Calu3 (cell line): ENCODE results near the gene ARFGEF3. TPM values are rescaled to one million over a fixed set of nuclear protein-coding genes. Genes with fewer than 3 reads are reported as not detected.

ENCODE experiments used
- BruUV-seq: library from RNA; stranded (reverse); fragments of 400-500 nt; replicated peaks from 2 replicates; lab custom pipeline; 2021; lab: Mats Ljungman, UMichigan
- CTCF ChIA-PET: fragments of 300-600 bp; sonication (Branson Sonifier 250); formaldehyde crosslinking; loops from one replicate; lab custom pipeline; 2022; ENCODE audit warnings: antibody characterized with exemption; lab: Charles Lee
- DNase-seq: peaks from one replicate; pipeline ENCODE4 v3.0.0; 2022
- H3K27ac Mint-ChIP-seq: one replicate; pipeline ENCODE4 v1.8.0; 2022; ENCODE audit warnings: mixed read lengths; ENCODE audit not compliant: unreplicated experiment
- H3K27me3 Mint-ChIP-seq: one replicate; pipeline ENCODE4 v1.8.0; 2022; ENCODE audit warnings: mixed read lengths; ENCODE audit not compliant: unreplicated experiment
- H3K36me3 Mint-ChIP-seq: one replicate; pipeline ENCODE4 v1.8.0; 2022; ENCODE audit warnings: mild to moderate bottlenecking, moderate library complexity, mixed read lengths; ENCODE audit not compliant: insufficient read depth, unreplicated experiment
- H3K4me1 Mint-ChIP-seq: one replicate; pipeline ENCODE4 v1.8.0; 2022; ENCODE audit warnings: mild to moderate bottlenecking, low read depth, mixed read lengths; ENCODE audit not compliant: unreplicated experiment
- H3K4me3 Mint-ChIP-seq: one replicate; pipeline ENCODE4 v1.8.0; 2022; ENCODE audit warnings: mild to moderate bottlenecking, low read depth, moderate library complexity, mixed read lengths; ENCODE audit not compliant: unreplicated experiment
- H3K9me3 Mint-ChIP-seq: one replicate; pipeline ENCODE4 v1.8.0; 2022; ENCODE audit warnings: low read depth, mixed read lengths; ENCODE audit not compliant: unreplicated experiment
- intact Hi-C: fragments of 100-400 bp; cut with micrococcal nuclease; formaldehyde crosslinking; loops from one replicate; pipeline ENCODE4 v1.10.0; 2022; ENCODE audit not compliant: unreplicated experiment
- total RNA-seq: library from RNA; stranded (reverse); gene quantifications from 2 replicates; pipeline ENCODE4 v1.2.3, GENCODE V29; 2022
- TF ChIP-seq, protein P1 (sequence below): fragments of 200-600 bp; IDR thresholded peaks from one replicate; pipeline ENCODE4 v1.8.0; 2022; ENCODE audit warnings: antibody characterized with exemption; ENCODE audit not compliant: unreplicated experiment

Gene ARFGEF3
- total RNA-seq, 1 experiment from 2014 or later = 16.3 TPM

DNA sequence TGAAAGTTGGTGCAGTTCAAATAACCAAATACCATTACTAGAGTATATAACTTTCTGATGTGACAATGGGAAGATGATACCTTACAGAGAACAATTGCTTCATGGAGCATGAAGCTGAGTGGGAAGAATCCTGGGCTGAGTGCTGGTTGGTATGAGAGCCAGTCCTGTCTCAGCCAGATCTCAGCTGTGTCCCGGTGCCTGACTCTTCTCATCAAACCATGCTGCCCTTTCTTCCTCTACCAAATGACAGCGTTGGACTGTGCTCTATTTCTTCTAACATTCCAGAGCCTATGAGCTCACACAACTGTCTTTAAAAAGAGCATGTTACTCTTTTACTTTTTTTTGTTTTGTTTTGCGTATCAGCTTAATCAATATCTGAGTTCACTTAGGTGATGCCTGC is 84.0 kb downstream of the ARFGEF3 start:
- BruUV-seq = no TSS peak
- H3K4me1 Mint-ChIP-seq = peaks cover 9% of the 10 kb centered on the region
- CTCF ChIA-PET = no interaction called here
- H3K27me3 Mint-ChIP-seq = no peaks in the 10 kb centered on the region
- H3K4me3 Mint-ChIP-seq = no peak overlapping the region
- no peaks in the 10 kb centered on the region for H3K9me3 Mint-ChIP-seq
- DNase-seq = no peak
- TF ChIP-seq, protein P1, sequence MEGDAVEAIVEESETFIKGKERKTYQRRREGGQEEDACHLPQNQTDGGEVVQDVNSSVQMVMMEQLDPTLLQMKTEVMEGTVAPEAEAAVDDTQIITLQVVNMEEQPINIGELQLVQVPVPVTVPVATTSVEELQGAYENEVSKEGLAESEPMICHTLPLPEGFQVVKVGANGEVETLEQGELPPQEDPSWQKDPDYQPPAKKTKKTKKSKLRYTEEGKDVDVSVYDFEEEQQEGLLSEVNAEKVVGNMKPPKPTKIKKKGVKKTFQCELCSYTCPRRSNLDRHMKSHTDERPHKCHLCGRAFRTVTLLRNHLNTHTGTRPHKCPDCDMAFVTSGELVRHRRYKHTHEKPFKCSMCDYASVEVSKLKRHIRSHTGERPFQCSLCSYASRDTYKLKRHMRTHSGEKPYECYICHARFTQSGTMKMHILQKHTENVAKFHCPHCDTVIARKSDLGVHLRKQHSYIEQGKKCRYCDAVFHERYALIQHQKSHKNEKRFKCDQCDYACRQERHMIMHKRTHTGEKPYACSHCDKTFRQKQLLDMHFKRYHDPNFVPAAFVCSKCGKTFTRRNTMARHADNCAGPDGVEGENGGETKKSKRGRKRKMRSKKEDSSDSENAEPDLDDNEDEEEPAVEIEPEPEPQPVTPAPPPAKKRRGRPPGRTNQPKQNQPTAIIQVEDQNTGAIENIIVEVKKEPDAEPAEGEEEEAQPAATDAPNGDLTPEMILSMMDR = no peak
- no peaks in the 10 kb centered on the region for H3K36me3 Mint-ChIP-seq
- no peak overlapping the region for H3K27ac Mint-ChIP-seq
- intact Hi-C loops = no loop called here

DNA sequence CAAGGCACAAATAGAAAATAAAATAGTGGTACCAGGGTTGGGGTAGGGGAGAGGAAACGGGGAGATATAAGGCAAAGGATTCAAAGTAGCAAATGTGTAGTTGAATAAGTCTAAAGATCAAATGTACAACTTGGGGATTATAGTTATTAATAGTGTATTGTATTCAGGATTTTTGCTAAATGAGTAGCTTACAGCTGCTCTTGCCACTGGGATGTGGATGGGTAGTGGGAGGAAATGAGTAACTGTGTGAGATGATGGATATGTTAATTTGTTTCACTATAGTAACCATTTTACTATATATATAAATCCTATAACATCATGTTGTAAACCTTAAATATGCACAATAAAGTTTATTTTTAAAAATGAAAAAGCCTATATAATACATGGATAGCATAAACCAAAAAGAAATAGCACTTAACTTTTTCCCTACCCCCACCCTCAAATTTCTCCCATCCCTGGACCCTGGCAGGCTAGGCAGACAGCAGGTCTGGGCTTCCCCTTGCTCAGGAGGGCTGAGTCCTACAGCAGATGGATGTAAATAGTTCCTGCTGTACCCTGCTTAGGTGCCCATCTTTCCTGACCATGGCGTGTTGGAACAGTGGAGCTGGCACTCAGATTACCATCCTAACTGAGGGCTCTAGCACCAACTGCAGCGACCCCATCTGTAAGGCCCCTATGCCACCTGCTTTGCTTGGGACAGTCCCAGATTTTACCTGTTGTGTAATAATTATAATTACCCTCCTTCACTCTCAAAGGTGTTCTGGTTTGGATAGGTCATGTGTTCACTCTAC is 85.1 kb downstream of the ARFGEF3 start:
- Mint-ChIP-seq H3K4me1 (peaks cover 15% of the 10 kb centered on the region), H3K27ac (no peak overlapping the region), H3K27me3 (no peaks in the 10 kb centered on the region), H3K9me3 (no peaks in the 10 kb centered on the region), H3K4me3 (no peak overlapping the region), H3K36me3 (no peaks in the 10 kb centered on the region)
- intact Hi-C loops = no loop called here
- no peak for DNase-seq
- CTCF ChIA-PET = no interaction called here
- no TSS peak for BruUV-seq
- TF ChIP-seq, protein P1 = no peak

GRCh38 chr6:138248011-138248410 is 86.3 kb downstream of the ARFGEF3 start:
- CTCF ChIA-PET = interaction anchor here (0.5 kb wide), 1 partner anchor 135 kb away, joined by 3 read pairs; no protein-coding TSS in a partner anchor
- Mint-ChIP-seq H3K36me3 (no peaks in the 10 kb centered on the region), H3K9me3 (no peaks in the 10 kb centered on the region), H3K4me3 (no peak overlapping the region), H3K4me1 (peaks cover 14% of the 10 kb centered on the region), H3K27ac (no peak overlapping the region), H3K27me3 (no peaks in the 10 kb centered on the region)
- no TSS peak for BruUV-seq
- DNase-seq = no peak
- TF ChIP-seq, protein P1 = no peak
- intact Hi-C loops = no loop called here

GRCh38 chr6:138248878-138249277 is 87.1 kb downstream of the ARFGEF3 start:
- Mint-ChIP-seq H3K4me3 (no peak overlapping the region), H3K27me3 (no peaks in the 10 kb centered on the region), H3K9me3 (no peaks in the 10 kb centered on the region), H3K36me3 (no peaks in the 10 kb centered on the region), H3K27ac (no peak overlapping the region), H3K4me1 (peaks cover 8% of the 10 kb centered on the region)
- TF ChIP-seq, protein P1 = no peak
- no peak for DNase-seq
- CTCF ChIA-PET = no interaction called here
- no TSS peak for BruUV-seq
- intact Hi-C loops = no loop called here
